ENCODE measurements around the gene NCOA1. TPM values are rescaled to one million over a fixed set of nuclear protein-coding genes. Genes with fewer than 3 reads are reported as not detected.

The NCOA1 gene
- total and polyA plus RNA-seq, 2 of the 4 experiments (the other 2 are of a cell fraction), result 6.7 to 11.3 TPM

DNA sequence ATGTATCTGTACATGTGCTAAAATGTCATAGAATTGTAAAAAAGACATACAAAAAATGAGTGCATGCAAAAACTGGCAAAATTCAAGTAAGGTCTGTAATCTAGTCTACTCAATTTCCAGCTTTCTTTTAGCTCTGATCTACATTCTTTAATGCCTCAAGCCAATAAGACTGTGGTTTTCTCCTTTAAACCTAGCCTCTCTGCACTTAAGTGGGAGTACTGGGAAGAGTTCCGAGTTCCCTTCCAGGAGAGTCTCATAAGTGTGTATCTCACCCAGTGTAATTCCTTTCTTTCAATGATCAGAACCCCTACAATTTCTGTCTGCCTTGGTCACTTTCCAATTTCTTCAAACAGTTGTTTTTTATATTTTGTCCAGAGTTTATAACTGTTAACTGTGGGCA is 152.0 kb downstream of the NCOA1 start:
- H2BK20ac ChIP-seq (ENCODE audit: low read depth, low read length), result no peak overlapping the region
- H3K56ac ChIP-seq (ENCODE audit: extremely low read depth, insufficient read depth, low read length), result no peak overlapping the region
- no peaks in the 10 kb centered on the region for H4K20me1 ChIP-seq (ENCODE audit: insufficient read depth, low read length)
- WGBS, 2 experiments (ENCODE audit: extremely low coverage in 2 of 2, insufficient read length in 1 of 2), result no CpG with 5 or more reads among the region's 1 CpG
- no peak overlapping the region for H2BK15ac ChIP-seq (ENCODE audit: low read depth, low read length)
- DNase-seq (no peak), ATAC-seq (ENCODE audit: low read depth) (no peak)
- H3K36me3 ChIP-seq (ENCODE audit: control insufficient read depth, insufficient read depth, low read length), result no peaks in the 10 kb centered on the region
- no TSS peak for BruUV-seq (replicated peaks)
- H3K18ac ChIP-seq (ENCODE audit: low read depth, low read length), result no peak overlapping the region
- H3K4me3 ChIP-seq (ENCODE audit: insufficient read depth, low read depth, low read length), result no peak overlapping the region
- no peak overlapping the region for H2BK5ac ChIP-seq (ENCODE audit: low read depth, low read length, poor library complexity, severe bottlenecking)
- no peak overlapping the region for H3K9ac ChIP-seq (ENCODE audit: low read depth, low read length)
- H3K4me1 ChIP-seq (ENCODE audit: control insufficient read depth, insufficient read depth, low read length), result no peaks in the 10 kb centered on the region
- no peaks in the 10 kb centered on the region for H3K27me3 ChIP-seq (ENCODE audit: control insufficient read depth, insufficient read depth, low read length)
- H2AFZ ChIP-seq (replicated peaks; ENCODE audit: low read length, poor library complexity), result no peak overlapping the region
- H4K8ac ChIP-seq (ENCODE audit: low read depth in 2 of 2, low read length in 2 of 2), result no peak overlapping the region
- H3K9me1 ChIP-seq (ENCODE audit: insufficient read depth, low read length), result no peaks in the 10 kb centered on the region
- intact Hi-C loops (cut with micrococcal nuclease) (no loop called here), in situ Hi-C loops (cut with MboI; ENCODE audit: low sequenced_read_pairs) (no loop called here), dilution Hi-C loops (cut with HindIII; ENCODE audit: low sequenced_read_pairs, unreplicated experiment) (no loop called here)
- no peak overlapping the region for H2BK120ac ChIP-seq (ENCODE audit: low read depth, low read length)
- ChIA-PET POLR2A (ENCODE audit: unreplicated experiment) (no interaction called here), CTCF (no interaction called here)
- no peak overlapping the region for H2AK5ac ChIP-seq (ENCODE audit: low read depth, low read length)
- no peak overlapping the region for H3K23ac ChIP-seq (ENCODE audit: low read depth, low read length)
- no peak overlapping the region for H3K14ac ChIP-seq (replicated peaks; ENCODE audit: low read depth, low read length)
- no peak overlapping the region for H4K5ac ChIP-seq (ENCODE audit: low read depth, low read length)
- no peak overlapping the region for H3K27ac ChIP-seq (ENCODE audit: insufficient read depth, low read length)
- H3K79me1 ChIP-seq (ENCODE audit: low read depth in 1 of 2, low read length in 2 of 2), result no peaks in the 10 kb centered on the region
- H3K9me3 ChIP-seq (ENCODE audit: control insufficient read depth, insufficient read depth, low read length), result no peaks in the 10 kb centered on the region
- H2AK9ac ChIP-seq (replicated peaks; ENCODE audit: low read depth, low read length, poor library complexity), result no peak overlapping the region
- H3K4me2 ChIP-seq (ENCODE audit: low read depth, low read length), result no peak overlapping the region
- no peak overlapping the region for H4K91ac ChIP-seq (ENCODE audit: insufficient read depth, low read depth, low read length)
- no peak overlapping the region for H3K4ac ChIP-seq (ENCODE audit: low read depth, low read length)
- TF ChIP-seq MAFK (IDR thresholded peaks at IDR 0.05; ENCODE audit: low read depth, low read length) (no peak), MAZ (IDR thresholded peaks at IDR 0.05; ENCODE audit: borderline replicate concordance, low read depth, low read length) (no peak), CEBPB (IDR thresholded peaks at IDR 0.05; ENCODE audit: low read depth, low read length) (no peak), RFX5 (IDR thresholded peaks at IDR 0.05; ENCODE audit: low read depth, low read length) (no peak)
- TF ChIP-seq, protein P1, sequence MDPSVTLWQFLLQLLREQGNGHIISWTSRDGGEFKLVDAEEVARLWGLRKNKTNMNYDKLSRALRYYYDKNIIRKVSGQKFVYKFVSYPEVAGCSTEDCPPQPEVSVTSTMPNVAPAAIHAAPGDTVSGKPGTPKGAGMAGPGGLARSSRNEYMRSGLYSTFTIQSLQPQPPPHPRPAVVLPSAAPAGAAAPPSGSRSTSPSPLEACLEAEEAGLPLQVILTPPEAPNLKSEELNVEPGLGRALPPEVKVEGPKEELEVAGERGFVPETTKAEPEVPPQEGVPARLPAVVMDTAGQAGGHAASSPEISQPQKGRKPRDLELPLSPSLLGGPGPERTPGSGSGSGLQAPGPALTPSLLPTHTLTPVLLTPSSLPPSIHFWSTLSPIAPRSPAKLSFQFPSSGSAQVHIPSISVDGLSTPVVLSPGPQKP (IDR thresholded peaks at IDR 0.05; ENCODE audit: borderline replicate concordance, low read depth, low read length), result no peak
- TF ChIP-seq, protein P2, sequence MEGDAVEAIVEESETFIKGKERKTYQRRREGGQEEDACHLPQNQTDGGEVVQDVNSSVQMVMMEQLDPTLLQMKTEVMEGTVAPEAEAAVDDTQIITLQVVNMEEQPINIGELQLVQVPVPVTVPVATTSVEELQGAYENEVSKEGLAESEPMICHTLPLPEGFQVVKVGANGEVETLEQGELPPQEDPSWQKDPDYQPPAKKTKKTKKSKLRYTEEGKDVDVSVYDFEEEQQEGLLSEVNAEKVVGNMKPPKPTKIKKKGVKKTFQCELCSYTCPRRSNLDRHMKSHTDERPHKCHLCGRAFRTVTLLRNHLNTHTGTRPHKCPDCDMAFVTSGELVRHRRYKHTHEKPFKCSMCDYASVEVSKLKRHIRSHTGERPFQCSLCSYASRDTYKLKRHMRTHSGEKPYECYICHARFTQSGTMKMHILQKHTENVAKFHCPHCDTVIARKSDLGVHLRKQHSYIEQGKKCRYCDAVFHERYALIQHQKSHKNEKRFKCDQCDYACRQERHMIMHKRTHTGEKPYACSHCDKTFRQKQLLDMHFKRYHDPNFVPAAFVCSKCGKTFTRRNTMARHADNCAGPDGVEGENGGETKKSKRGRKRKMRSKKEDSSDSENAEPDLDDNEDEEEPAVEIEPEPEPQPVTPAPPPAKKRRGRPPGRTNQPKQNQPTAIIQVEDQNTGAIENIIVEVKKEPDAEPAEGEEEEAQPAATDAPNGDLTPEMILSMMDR (conservative IDR thresholded peaks at IDR 0.05; ENCODE audit: low read depth, low read length), result no peak

Measured in IMR-90 (cell line).